ENCODE data around the gene HEMK1. TPM values are rescaled to one million over a fixed set of nuclear protein-coding genes. Genes with fewer than 3 reads are reported as not detected.

HEMK1 gene
- total RNA-seq, 1 experiment from 2014 or later = 20.9 TPM

- ATAC-seq = no peak
- POLR2A ChIA-PET = no interaction called here
These were observed 5.0 kb upstream of the HEMK1 start for GRCh38 chr3:50564321-50564720.

GRCh38 chr3:50567011-50567385 lies 2.3 kb upstream of the HEMK1 start:
- Mint-ChIP-seq H3K4me3 (peak overlapping the region; percentile 72), H3K9me3 (no peaks in the 10 kb centered on the region), H3K27me3 (ENCODE audit: low read depth) (peaks cover 17% of the 10 kb centered on the region), H3K36me3 (no peaks in the 10 kb centered on the region), H3K4me1 (peaks cover 17% of the 10 kb centered on the region), H3K27ac (no peak overlapping the region)
- TF ChIP-seq HMGXB4 (CRISPR knock-in tag; IDR thresholded peaks at IDR 0.05) = 0 out of 2 replicates have a peak, but pooled peaks have one; percentile 22
- no peak for TF ChIP-seq ZBTB21 (CRISPR knock-in tag; IDR thresholded peaks at IDR 0.05; ENCODE audit: borderline replicate concordance)
- DNase-seq (ENCODE audit: low spot score) (no peak), ATAC-seq (no peak)
- ChIA-PET POLR2A (interaction anchor here (0.6 to 0.7 kb wide), 2 partner anchors 12 to 230 kb away, joined by 3 to 4 read pairs; no protein-coding TSS in a partner anchor), CTCF (interaction anchor here (0.5 to 1.9 kb wide), 17 partner anchors 9 to 320 kb away, joined by 3 to 22 read pairs (median 4); partner anchors contain the start of genes CISH, CYB561D2, MAPKAPK3 and NPRL2)

More at GRCh38 chr3:50564321-50564720, 5.0 kb upstream of the HEMK1 start:
- Mint-ChIP-seq H3K36me3 (no peaks in the 10 kb centered on the region), H3K4me1 (peaks cover 12% of the 10 kb centered on the region), H3K27me3 (ENCODE audit: low read depth) (peaks cover 17% of the 10 kb centered on the region), H3K27ac (no peak overlapping the region), H3K9me3 (no peaks in the 10 kb centered on the region), H3K4me3 (no peak overlapping the region)
- CTCF ChIA-PET = no interaction called here
- no peak for DNase-seq (ENCODE audit: low spot score)
- no peak for TF ChIP-seq ZNF423 (CRISPR knock-in tag; IDR thresholded peaks at IDR 0.05)
- no peak for TF ChIP-seq TCF7 (CRISPR knock-in tag; IDR thresholded peaks at IDR 0.05; ENCODE audit: low read depth)
- no peak for TF ChIP-seq RORB (CRISPR knock-in tag; IDR thresholded peaks at IDR 0.05)
- TF ChIP-seq PRRX2 (CRISPR knock-in tag; IDR thresholded peaks at IDR 0.05) = no peak
- no peak for TF ChIP-seq CREB1 (CRISPR knock-in tag; IDR thresholded peaks at IDR 0.05)
- no peak for TF ChIP-seq CBFB (CRISPR knock-in tag; IDR thresholded peaks at IDR 0.05; ENCODE audit: low read depth)
- no peak for TF ChIP-seq ESRRA (CRISPR knock-in tag; IDR thresholded peaks at IDR 0.05; ENCODE audit: borderline replicate concordance)
- no peak for TF ChIP-seq PRDM15 (CRISPR knock-in tag; IDR thresholded peaks at IDR 0.05)
- TF ChIP-seq GTF2I (CRISPR knock-in tag; conservative IDR thresholded peaks at IDR 0.05) = no peak
- no peak for TF ChIP-seq ZBTB21 (CRISPR knock-in tag; IDR thresholded peaks at IDR 0.05; ENCODE audit: borderline replicate concordance)
- no peak for TF ChIP-seq IRF2 (CRISPR knock-in tag; IDR thresholded peaks at IDR 0.05; ENCODE audit: borderline replicate concordance, low read depth)
- no peak for TF ChIP-seq ZNF232 (CRISPR knock-in tag; IDR thresholded peaks at IDR 0.05)

GRCh38 chr3:50567386-50568167 lies 1.7 kb upstream of the HEMK1 start, which contains the start of gene C3orf18:
TSS of gene C3orf18 (minus strand) at chr3:50567747. CDS start at chr3:50565699, 2,048 bp downstream.
- peak; percentile 93 for DNase-seq (ENCODE audit: low spot score)
- Mint-ChIP-seq H3K4me1 (peaks cover 17% of the 10 kb centered on the region), H3K27me3 (ENCODE audit: low read depth) (peaks cover 17% of the 10 kb centered on the region), H3K9me3 (no peaks in the 10 kb centered on the region), H3K27ac (peak within 1 kb of the TSS; percentile 91), H3K36me3 (no peaks in the 10 kb centered on the region), H3K4me3 (peak within 1 kb of the TSS; percentile 96)
- ChIA-PET CTCF (interaction anchor here (0.5 to 1.9 kb wide), 18 partner anchors 10 to 321 kb away, joined by 3 to 22 read pairs (median 4); partner anchors contain the start of genes CISH, CYB561D2, MAPKAPK3 and NPRL2), POLR2A (interaction anchor here (0.6 to 0.7 kb wide), 2 partner anchors 12 to 230 kb away, joined by 3 to 4 read pairs; no protein-coding TSS in a partner anchor)
- ATAC-seq = peak; percentile 81
- no peak for TF ChIP-seq KAT7 (CRISPR knock-in tag; IDR thresholded peaks at IDR 0.05; ENCODE audit: borderline replicate concordance)
- TF ChIP-seq ERG (CRISPR knock-in tag; IDR thresholded peaks at IDR 0.05) = no peak
- TF ChIP-seq NFYB (CRISPR knock-in tag; conservative IDR thresholded peaks at IDR 0.05; ENCODE audit: low read depth) = peak; percentile 98
- TF ChIP-seq MYBL2 (CRISPR knock-in tag; IDR thresholded peaks at IDR 0.05) = no peak
- no peak for TF ChIP-seq ZNF317 (CRISPR knock-in tag; IDR thresholded peaks at IDR 0.05; ENCODE audit: borderline replicate concordance, low read depth)
- TF ChIP-seq TCF7 (CRISPR knock-in tag; IDR thresholded peaks at IDR 0.05; ENCODE audit: low read depth) = no peak
- no peak for TF ChIP-seq FOXP4 (CRISPR knock-in tag; IDR thresholded peaks at IDR 0.05)
- no peak for TF ChIP-seq PREB (CRISPR knock-in tag; IDR thresholded peaks at IDR 0.05; ENCODE audit: borderline replicate concordance)
- no peak for TF ChIP-seq SMAD4 (CRISPR knock-in tag; IDR thresholded peaks at IDR 0.05)
